ENCODE results near the gene DNAJB7.

- TF ChIP-seq CTCF (conservative IDR thresholded peaks at IDR 0.05 in 1 of 2, IDR thresholded peaks at IDR 0.05 in 1 of 2; ENCODE audit: low read depth in 1 of 2, low read length in 2 of 2) (no peak), EZH2 (IDR thresholded peaks at IDR 0.05; ENCODE audit: low read length, missing control alignments) (no peak)
Measured at GRCh38 chr22:40834619-40835018, 27.3 kb downstream of the DNAJB7 start.

All from fibroblast of lung (primary cell).